K562 (cell line): Measurements from ENCODE around the gene KCP. TPM values are rescaled to one million over a fixed set of nuclear protein-coding genes. Genes with fewer than 3 reads are reported as not detected.

ENCODE experiments used
- HLTF ChIP-seq: fragments of 450-650 bp; IDR thresholded peaks from 2 replicates; pipeline ENCODE4 v1.6.1; 2016
- REST ChIP-seq, 2 experiments: fragments of 450-650 bp; formaldehyde crosslinking in 1 of 2; IDR thresholded peaks; 2 replicates each; pipeline versions ENCODE4 v1.4.0 to v1.6.1; 2014 to 2020; ENCODE audit warnings: mild to moderate bottlenecking in 2 of 2, borderline replicate concordance in 1 of 2, low read depth in 1 of 2
- ZNF639 ChIP-seq, 2 experiments: fragments of 200-800 bp in 1 of 2; sonication (Bioruptor generic) in 1 of 2; sonication (generic) in 1 of 2; formaldehyde crosslinking in 1 of 2; IDR thresholded peaks in 1 of 2; conservative IDR thresholded peaks in 1 of 2; 2 replicates each; pipeline versions ENCODE4 v1.5.0 to v1.6.1; 2016 to 2020; ENCODE audit warnings: missing compliant biosample characterization in 1 of 2, missing genetic modification characterization in 1 of 2, missing genetic modification reagents in 1 of 2
- ZNF668 ChIP-seq: fragments of 250-450 bp; sonication (Bioruptor Pico); IDR thresholded peaks from 2 replicates; pipeline ENCODE4 v1.8.0; 2022; ENCODE audit warnings: mild to moderate bottlenecking, inconsistent platforms
- polyA plus RNA-seq, 8 experiments: library from polyadenylated mRNA; depleted of rRNA in 4 of 8; stranded (reverse) in 5 of 8; unstranded in 3 of 8; fragments of >200 nt; fragmentation: Nextera tagmentation in 2 of 8; fragmentation: Illumina TruSeq in 1 of 8; extraction: Ambion mirVana in 2 of 8; extraction: Trizol in 1 of 8; gene quantifications; 2 replicates each; pipeline versions ENCODE4 v1.2.1 to v1.2.3, GENCODE V29; 2011 to 2014; ENCODE audit warnings: inconsistent platforms in 1 of 8, missing spikeins in 1 of 8
- total RNA-seq, 7 experiments: library from RNA; depleted of rRNA in 6 of 7; stranded (reverse); fragments of >200 nt in 6 of 7; fragmentation: Illumina TruSeq in 2 of 7; extraction: Trizol in 2 of 7; gene quantifications; 2 replicates each; pipeline versions ENCODE4 v1.2.1 to v1.2.3, GENCODE V29; 2011 to 2021; ENCODE audit warnings: low replicate concordance in 1 of 7

The KCP gene
- total and polyA plus RNA-seq, 9 of the 15 experiments (the other 6 are each of a cell fraction or from before 2014, with no cell fraction given), result 0.06 to 0.17 (median 0.12) TPM; not detected in 3

- TF ChIP-seq REST (IDR thresholded peaks at IDR 0.05; ENCODE audit: borderline replicate concordance) (0 out of 2 replicates have a peak, but pooled peaks have one; percentile 7), REST (CRISPR knock-in tag; IDR thresholded peaks at IDR 0.05; ENCODE audit: low read depth) (no peak), HLTF (no peak), ZNF639 (CRISPR knock-in tag; conservative IDR thresholded peaks at IDR 0.05 in 1 of 2, IDR thresholded peaks at IDR 0.05 in 1 of 2) (no peak), ZNF668 (CRISPR knock-in tag) (no peak)
Measured at GRCh38 chr7:128859232-128860157, 51.0 kb downstream of the KCP start (continued).
